ENCODE data around the gene NKTR. TPM values are rescaled to one million over a fixed set of nuclear protein-coding genes. Genes with fewer than 3 reads are reported as not detected.

The NKTR gene
- polyA plus RNA-seq, 1 donor from 2014 or later: 242 TPM

DNA sequence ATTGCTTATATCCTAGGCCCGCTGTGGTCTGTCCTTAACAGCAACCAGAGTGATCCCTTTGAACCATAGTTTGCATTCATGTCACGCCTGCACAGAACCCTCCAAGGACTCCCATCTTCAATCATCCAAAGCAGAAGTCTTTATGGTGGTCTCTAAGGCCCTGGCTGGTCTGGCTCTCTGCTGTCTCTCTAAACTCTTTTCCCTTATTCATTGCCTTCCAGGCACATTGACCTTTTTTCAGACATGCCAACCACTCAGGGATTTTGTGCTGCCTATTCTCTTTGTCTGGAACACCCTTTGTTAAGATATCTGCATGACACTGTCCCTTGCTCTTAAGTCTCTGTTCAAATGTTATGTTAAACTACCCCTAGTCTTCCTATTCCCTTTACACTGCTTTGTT lies 31.1 kb downstream of the NKTR start:
- no peaks in the 10 kb centered on the region for H3F3A ChIP-seq (ENCODE audit: insufficient read depth, low read length, poor library complexity, severe bottlenecking)
- no peaks in the 10 kb centered on the region for H3K9me2 ChIP-seq (ENCODE audit: insufficient read depth, low read length)
- H3K27me3 ChIP-seq (ENCODE audit: insufficient read depth, low read depth, low read length): no peaks in the 10 kb centered on the region
- H3K4me2 ChIP-seq (ENCODE audit: low read length): no peak overlapping the region
- no peaks in the 10 kb centered on the region for H4K20me1 ChIP-seq (ENCODE audit: insufficient read depth)
- H3K79me2 ChIP-seq (replicated peaks; ENCODE audit: insufficient read depth, low read length): no peaks in the 10 kb centered on the region
- H3K27ac ChIP-seq (ENCODE audit: low read length): no peak overlapping the region
- TF ChIP-seq SMC3 (conservative IDR thresholded peaks at IDR 0.05; ENCODE audit: poor library complexity): no peak
- TF ChIP-seq TAF1 (IDR thresholded peaks at IDR 0.05; ENCODE audit: low read depth): no peak
- no peak for TF ChIP-seq POLR2AphosphoS5 (IDR thresholded peaks at IDR 0.05)
- TF ChIP-seq RAD21 (conservative IDR thresholded peaks at IDR 0.05): no peak
- TF ChIP-seq, protein P1, sequence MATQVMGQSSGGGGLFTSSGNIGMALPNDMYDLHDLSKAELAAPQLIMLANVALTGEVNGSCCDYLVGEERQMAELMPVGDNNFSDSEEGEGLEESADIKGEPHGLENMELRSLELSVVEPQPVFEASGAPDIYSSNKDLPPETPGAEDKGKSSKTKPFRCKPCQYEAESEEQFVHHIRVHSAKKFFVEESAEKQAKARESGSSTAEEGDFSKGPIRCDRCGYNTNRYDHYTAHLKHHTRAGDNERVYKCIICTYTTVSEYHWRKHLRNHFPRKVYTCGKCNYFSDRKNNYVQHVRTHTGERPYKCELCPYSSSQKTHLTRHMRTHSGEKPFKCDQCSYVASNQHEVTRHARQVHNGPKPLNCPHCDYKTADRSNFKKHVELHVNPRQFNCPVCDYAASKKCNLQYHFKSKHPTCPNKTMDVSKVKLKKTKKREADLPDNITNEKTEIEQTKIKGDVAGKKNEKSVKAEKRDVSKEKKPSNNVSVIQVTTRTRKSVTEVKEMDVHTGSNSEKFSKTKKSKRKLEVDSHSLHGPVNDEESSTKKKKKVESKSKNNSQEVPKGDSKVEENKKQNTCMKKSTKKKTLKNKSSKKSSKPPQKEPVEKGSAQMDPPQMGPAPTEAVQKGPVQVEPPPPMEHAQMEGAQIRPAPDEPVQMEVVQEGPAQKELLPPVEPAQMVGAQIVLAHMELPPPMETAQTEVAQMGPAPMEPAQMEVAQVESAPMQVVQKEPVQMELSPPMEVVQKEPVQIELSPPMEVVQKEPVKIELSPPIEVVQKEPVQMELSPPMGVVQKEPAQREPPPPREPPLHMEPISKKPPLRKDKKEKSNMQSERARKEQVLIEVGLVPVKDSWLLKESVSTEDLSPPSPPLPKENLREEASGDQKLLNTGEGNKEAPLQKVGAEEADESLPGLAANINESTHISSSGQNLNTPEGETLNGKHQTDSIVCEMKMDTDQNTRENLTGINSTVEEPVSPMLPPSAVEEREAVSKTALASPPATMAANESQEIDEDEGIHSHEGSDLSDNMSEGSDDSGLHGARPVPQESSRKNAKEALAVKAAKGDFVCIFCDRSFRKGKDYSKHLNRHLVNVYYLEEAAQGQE (IDR thresholded peaks at IDR 0.05; ENCODE audit: borderline replicate concordance): no peak
- TF ChIP-seq EP300 (conservative IDR thresholded peaks at IDR 0.05; ENCODE audit: poor library complexity, severe bottlenecking): no peak
- TF ChIP-seq, protein P2, sequence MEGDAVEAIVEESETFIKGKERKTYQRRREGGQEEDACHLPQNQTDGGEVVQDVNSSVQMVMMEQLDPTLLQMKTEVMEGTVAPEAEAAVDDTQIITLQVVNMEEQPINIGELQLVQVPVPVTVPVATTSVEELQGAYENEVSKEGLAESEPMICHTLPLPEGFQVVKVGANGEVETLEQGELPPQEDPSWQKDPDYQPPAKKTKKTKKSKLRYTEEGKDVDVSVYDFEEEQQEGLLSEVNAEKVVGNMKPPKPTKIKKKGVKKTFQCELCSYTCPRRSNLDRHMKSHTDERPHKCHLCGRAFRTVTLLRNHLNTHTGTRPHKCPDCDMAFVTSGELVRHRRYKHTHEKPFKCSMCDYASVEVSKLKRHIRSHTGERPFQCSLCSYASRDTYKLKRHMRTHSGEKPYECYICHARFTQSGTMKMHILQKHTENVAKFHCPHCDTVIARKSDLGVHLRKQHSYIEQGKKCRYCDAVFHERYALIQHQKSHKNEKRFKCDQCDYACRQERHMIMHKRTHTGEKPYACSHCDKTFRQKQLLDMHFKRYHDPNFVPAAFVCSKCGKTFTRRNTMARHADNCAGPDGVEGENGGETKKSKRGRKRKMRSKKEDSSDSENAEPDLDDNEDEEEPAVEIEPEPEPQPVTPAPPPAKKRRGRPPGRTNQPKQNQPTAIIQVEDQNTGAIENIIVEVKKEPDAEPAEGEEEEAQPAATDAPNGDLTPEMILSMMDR (IDR thresholded peaks at IDR 0.05; ENCODE audit: poor library complexity, severe bottlenecking): no peak
- no peak for TF ChIP-seq EZH2 (IDR thresholded peaks at IDR 0.05; ENCODE audit: borderline replicate concordance, insufficient read depth, low read length, poor library complexity, severe bottlenecking)
- TF ChIP-seq MXI1 (conservative IDR thresholded peaks at IDR 0.05; ENCODE audit: poor library complexity, severe bottlenecking): no peak
- H3K36me3 ChIP-seq (ENCODE audit: insufficient read depth, low read length): peaks cover 21% of the 10 kb centered on the region
- no peak overlapping the region for H3K9ac ChIP-seq (ENCODE audit: low read length)
- H2AFZ ChIP-seq (ENCODE audit: low read depth, low read length): no peak overlapping the region
- no peaks in the 10 kb centered on the region for H3K9me3 ChIP-seq (ENCODE audit: low read length)
- H3K4me3 ChIP-seq (ENCODE audit: low read length): no peak overlapping the region

DNA sequence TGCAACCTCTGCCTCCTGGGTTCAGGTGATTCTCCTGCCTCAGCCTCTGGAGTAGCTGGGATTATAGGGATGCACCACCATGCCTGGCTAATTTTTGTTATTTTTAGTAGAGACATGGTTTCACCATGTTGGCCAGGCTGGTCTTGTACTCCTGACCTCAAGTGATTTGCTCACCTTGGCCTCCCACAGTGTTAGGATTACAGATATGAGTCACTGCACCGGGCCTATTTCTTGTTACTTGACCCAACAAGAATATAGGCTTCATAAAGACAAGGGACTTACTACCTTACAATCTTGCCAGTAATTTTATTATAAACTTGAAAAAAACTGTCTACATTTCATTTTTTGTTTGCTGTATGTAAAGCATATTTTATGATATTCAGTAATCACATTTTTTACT lies 31.7 kb downstream of the NKTR start:
- Histone ChIP-seq H3K4me2 (ENCODE audit: low read length) (no peak overlapping the region), H3K27ac (ENCODE audit: low read length) (no peak overlapping the region), H2AFZ (ENCODE audit: low read depth, low read length) (no peak overlapping the region), H3K4me3 (ENCODE audit: low read length) (no peak overlapping the region), H3K9me3 (ENCODE audit: low read length) (no peaks in the 10 kb centered on the region), H3F3A (ENCODE audit: insufficient read depth, low read length, poor library complexity, severe bottlenecking) (no peaks in the 10 kb centered on the region), H3K36me3 (ENCODE audit: insufficient read depth, low read length) (peaks cover 21% of the 10 kb centered on the region), H3K9me2 (ENCODE audit: insufficient read depth, low read length) (no peaks in the 10 kb centered on the region), H4K20me1 (ENCODE audit: insufficient read depth) (no peaks in the 10 kb centered on the region), H3K27me3 (ENCODE audit: insufficient read depth, low read depth, low read length) (no peaks in the 10 kb centered on the region), H3K79me2 (replicated peaks; ENCODE audit: insufficient read depth, low read length) (no peaks in the 10 kb centered on the region), H3K9ac (ENCODE audit: low read length) (no peak overlapping the region)
- TF ChIP-seq, protein P2 (IDR thresholded peaks at IDR 0.05; ENCODE audit: poor library complexity, severe bottlenecking): no peak
- TF ChIP-seq EZH2 (IDR thresholded peaks at IDR 0.05; ENCODE audit: borderline replicate concordance, insufficient read depth, low read length, poor library complexity, severe bottlenecking): no peak
- TF ChIP-seq RAD21 (conservative IDR thresholded peaks at IDR 0.05): no peak
- no peak for TF ChIP-seq EP300 (conservative IDR thresholded peaks at IDR 0.05; ENCODE audit: poor library complexity, severe bottlenecking)
- TF ChIP-seq MXI1 (conservative IDR thresholded peaks at IDR 0.05; ENCODE audit: poor library complexity, severe bottlenecking): no peak
- TF ChIP-seq, protein P1 (IDR thresholded peaks at IDR 0.05; ENCODE audit: borderline replicate concordance): no peak
- no peak for TF ChIP-seq SMC3 (conservative IDR thresholded peaks at IDR 0.05; ENCODE audit: poor library complexity)
- TF ChIP-seq TAF1 (IDR thresholded peaks at IDR 0.05; ENCODE audit: low read depth): no peak
- no peak for TF ChIP-seq POLR2AphosphoS5 (IDR thresholded peaks at IDR 0.05)

All from neural cell (in vitro differentiated cells).